Measurements from ENCODE around the gene CAPZB.
A peak's percentile ranks its signal among the peaks of the same experiment; 100 is the strongest.

The CAPZB gene

GRCh38 chr1:19405761-19406487 is 79.4 kb downstream of the CAPZB start:
- DNase-seq (ENCODE audit: low read depth in 2 of 2) = no peak

DNA sequence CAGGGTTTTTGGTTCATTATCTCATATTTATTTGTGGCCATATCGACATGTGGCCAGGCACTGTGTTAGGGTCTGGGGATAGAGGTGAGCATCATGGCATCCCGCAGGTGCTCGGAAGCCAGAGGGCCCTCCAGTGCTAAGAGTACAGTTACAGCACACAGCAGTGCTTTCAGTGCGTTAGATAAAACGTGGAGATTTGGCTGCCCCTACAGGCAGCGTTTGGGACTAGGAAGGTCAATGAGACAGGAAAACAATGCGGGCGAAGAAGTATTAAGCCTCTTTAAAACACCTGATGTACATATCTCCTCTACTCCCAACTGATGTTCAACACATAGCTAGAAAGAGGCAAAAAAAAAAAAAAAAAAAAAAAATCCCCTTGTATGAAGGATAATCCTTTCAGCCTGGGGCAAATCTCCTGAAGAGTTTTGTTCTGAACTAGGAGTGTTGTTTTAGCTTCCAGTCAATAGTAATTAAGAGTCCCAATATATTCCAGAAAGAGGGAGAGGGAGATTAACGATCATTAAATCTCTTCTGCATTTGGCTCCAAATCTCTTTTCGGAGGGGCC is 80.1 kb downstream of the CAPZB start:
- DNase-seq (ENCODE audit: low read depth in 2 of 2) = no peak

DNA sequence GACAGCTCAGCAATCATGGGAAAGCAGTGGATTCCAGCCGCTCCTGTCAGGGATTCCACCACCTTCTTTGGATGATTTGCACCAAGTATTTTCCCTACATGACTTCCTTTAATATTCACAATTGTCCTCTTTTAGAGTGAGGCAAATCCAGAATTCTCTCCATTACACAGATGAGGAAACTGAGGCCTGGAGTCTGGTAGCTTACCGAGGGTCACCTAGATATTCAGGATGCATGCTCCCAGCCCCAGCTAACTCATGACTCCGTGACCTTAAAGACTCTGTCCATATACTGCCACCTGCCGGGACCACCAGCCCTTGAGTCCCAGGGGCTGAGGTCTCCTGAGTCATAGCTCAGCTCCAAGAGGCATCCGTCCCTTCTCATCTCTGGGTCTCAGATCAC is 80.6 kb downstream of the CAPZB start:
- no peak for DNase-seq (ENCODE audit: low read depth in 2 of 2)

DNA sequence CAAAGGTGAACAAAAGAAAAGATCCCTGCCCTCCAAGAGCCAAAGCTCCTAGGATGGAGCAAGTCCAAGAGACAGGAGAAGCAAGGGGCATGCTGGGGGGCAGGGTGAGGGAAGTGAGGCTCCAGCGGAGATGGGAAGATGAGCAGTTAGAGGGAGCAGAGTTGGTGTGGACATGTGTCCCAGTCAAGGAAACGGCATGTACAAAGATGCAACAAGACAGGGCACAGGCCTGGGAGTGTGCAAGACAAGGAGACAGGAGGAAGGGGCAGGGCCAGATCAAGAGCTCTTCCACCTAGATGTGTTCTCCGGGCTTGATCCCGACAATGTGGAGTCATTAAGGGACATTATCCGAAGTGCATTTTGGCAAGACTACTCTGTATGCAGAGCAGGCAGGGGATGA is 82.1 kb downstream of the CAPZB start:
- no peak for DNase-seq (ENCODE audit: low read depth in 2 of 2)

GRCh38 chr1:19402031-19402813 is 83.1 kb downstream of the CAPZB start:
- DNase-seq (ENCODE audit: low read depth in 2 of 2) = no peak

- no peak for DNase-seq (ENCODE audit: low read depth in 2 of 2)
Observed at GRCh38 chr1:19401535-19401889, 83.8 kb downstream of the CAPZB start.

DNA sequence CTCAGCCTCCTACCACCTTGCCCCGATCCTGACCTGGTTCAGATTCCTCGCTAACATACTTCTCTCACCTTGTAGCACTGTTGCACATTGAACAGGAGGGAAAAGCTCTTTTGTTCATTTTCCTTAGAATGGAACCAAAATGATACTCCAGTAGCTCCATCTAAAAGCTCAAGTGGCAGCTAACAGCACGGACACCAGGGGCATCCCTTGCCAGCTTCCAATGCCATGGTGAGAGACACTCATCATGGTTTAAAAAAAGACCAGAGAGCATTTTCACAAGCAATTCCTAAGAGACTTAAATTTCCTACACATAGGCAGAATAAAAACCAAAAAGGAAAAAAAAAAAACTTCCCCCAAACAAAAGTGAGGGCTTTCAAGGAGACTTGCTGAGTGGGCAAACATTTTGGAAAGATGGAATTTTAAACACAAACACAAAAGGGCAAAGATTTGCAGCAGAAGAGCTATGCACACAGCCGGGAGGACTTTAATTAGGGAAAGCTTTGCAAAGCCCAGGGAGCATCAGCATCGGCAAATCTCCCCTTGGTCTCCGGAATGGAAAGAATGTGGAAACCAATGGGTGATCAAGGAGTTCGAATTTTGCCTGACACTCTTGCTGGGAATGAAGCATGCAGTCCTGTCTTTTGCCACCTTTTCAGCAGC is 84.3 kb downstream of the CAPZB start:
- no peak for DNase-seq (ENCODE audit: low read depth in 2 of 2)

DNA sequence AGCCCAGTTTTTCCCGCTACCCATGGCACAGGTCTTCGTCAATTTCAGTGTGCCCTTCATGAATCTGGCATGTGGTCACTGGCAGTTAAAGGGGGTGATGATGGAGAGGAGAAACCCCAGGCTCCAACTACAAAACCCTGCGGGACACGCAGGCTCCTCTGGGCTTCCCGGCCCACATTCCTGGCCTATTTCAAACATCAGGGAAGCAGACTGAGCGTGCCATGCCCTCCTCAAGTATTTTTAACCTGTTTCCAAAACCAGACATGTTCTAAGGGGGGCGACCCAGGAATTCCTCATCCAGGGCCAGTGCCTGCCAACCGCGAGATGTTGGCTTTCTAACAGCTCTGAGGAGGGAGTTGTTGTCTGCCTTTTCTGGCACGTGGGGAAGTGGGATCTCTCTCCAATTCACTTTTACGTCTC is 85.1 kb downstream of the CAPZB start:
- no peak for DNase-seq (ENCODE audit: low read depth in 2 of 2)

GRCh38 chr1:19398309-19398760 is 87.0 kb downstream of the CAPZB start:
- DNase-seq (ENCODE audit: low read depth in 2 of 2) = no peak

DNA sequence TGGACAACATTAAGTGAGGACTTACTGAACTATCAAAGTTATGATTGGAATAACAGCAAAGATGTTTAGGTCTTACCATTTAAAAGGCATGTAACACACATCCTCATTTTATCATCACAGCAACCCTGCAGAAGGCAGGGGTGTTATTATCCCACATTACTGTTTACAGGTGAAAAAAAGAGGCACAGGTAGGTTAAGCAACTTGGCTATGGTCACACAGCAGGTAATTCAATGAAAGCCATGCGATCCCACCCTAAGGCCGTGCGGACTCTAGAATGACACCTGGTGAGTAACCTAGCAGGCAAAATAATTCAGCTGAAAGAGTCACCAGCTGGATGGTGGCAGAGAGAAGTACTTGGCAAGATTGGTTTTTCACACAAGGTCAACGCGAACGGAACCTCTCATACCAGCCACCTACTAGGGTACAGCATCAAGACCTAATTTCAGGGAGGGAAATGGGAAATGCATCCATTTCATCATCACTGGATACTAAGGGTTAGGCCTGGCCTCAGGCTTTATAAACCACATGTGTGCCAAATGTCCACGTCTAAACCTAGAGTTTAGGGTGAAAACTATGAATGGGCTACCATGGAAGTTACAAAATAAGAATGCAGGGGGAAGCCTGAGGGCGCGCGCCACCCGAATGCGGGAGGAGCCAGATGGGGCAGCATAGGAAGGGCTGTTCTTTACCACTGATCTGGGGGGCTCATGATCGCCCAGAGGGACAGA is 88.0 kb downstream of the CAPZB start:
- no peak for DNase-seq (ENCODE audit: low read depth in 2 of 2)

DNA sequence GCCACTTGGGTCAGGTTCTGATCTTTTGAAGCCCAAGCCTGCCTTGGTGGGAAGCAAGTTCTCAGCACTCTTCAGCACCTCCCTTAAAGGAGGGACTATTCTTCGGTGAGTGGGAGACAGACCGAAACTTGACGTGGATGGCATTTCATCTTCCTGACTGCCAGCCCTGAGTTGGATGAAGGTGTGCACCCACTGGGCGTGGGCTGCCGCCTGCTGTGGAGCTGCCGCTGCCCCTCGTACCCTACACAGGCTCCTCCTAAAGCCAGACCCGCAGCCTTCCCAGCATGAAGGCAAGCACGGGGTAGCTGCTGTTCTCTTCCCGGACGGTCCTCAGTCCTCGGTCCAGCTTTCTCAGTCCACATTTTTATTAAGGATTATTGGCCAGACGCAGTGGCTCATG is 89.1 kb downstream of the CAPZB start:
- DNase-seq (ENCODE audit: low read depth in 2 of 2) = no peak

- DNase-seq (ENCODE audit: low read depth in 2 of 2) = no peak
Observed at GRCh38 chr1:19395678-19396192, 89.6 kb downstream of the CAPZB start.

DNA sequence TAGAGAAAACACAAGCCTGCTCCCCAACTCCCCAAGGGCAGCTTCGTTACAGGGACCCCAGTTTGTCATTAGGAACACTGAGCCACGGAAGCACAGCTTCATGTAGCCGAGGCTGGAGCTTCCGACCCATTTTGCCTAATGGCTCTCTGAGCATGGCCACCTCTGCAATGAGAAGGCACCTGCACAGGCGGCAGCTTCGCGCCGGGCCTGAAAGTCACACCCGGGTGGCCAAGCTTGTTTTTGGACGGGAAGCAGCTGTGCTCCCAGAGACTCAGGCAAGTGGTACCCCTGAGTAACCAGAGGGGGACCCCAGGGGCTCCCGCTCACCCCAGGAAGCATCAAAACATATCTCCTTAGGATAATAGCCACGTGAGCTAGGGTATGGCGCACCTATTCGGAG is 92.3 kb downstream of the CAPZB start:
- no peak for DNase-seq (ENCODE audit: low read depth in 2 of 2)

- DNase-seq (ENCODE audit: low read depth in 2 of 2) = no peak
Observed at GRCh38 chr1:19392221-19392620, 93.1 kb downstream of the CAPZB start.

- no peak for DNase-seq (ENCODE audit: low read depth in 2 of 2)
Observed at GRCh38 chr1:19391596-19391981, 93.8 kb downstream of the CAPZB start.

GRCh38 chr1:19390901-19391595 is 94.3 kb downstream of the CAPZB start:
- DNase-seq (ENCODE audit: low read depth in 2 of 2) = peak; percentile 31

DNA sequence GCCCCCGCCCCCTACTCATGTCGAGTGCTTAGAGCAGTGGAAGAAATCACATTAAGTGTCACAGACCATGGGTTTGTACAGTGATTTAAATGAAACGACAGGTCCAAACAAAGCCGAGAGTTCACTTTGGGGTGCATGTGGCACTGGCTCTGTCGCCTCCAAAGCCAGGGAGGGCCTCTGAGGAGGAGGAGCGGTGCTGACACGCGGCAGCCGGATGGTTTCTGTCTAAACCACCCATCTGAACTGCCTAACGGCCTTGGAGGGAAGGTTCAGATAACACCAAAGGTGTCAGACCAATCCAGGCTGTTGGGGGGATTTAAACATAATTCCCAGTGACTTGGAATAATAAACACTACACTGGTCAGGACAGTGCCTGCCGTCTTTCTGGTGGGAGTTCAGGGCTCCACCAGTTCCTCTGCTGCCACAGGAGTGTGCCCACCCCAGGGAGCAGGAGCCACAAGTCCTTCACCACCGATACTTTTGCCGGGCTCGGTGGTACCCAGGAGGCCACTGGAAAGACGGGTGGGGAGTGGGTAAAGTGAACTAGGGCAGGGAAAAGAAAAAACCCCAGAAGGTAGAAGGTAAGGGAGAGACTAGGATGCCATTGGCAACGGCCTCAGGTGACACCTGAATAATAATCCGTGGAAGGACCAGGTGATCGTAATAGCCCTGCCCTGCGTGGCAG is 95.0 kb downstream of the CAPZB start:
- no peak for DNase-seq (ENCODE audit: low read depth in 2 of 2)

DNA sequence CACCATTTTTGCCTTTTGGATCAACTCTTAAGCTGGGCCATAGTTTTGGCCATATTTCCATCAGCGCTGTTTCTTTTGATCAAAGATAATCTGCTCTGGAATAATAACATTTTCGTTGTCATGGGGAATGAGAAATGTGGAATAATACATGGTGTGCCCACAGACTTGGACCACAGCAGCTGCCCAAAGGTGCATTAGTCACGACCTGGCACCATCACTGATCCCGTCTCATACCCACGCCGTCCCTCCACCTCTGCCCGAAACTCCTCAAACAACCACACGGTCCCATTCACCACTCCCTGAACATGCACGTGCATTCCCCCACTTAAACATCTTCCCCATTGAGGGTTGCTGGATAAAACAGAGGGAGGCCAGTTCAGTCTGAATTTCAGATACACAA is 96.4 kb downstream of the CAPZB start:
- DNase-seq (ENCODE audit: low read depth in 2 of 2) = no peak

DNA sequence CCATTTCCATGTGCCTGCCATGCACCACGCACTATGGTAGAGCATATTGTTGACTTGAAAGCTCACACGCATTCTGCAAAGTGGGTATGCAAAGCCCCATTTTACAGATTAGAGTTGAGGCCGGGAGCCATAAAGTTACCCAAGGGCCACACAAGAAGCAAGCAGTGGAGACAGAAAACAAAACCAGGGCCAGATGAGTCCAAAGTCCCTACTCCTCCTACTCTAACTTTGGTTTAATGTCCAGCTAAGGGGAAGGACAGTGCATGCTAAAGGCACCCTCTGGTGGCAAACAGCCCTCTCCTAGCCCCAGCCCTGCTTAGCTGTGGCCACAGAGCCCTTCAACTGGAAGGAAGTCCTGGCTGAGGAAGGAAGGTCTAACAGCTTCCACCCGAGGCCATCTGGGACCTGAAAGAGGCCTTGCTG is 98.3 kb downstream of the CAPZB start:
- DNase-seq (ENCODE audit: low read depth in 2 of 2) = no peak

DNA sequence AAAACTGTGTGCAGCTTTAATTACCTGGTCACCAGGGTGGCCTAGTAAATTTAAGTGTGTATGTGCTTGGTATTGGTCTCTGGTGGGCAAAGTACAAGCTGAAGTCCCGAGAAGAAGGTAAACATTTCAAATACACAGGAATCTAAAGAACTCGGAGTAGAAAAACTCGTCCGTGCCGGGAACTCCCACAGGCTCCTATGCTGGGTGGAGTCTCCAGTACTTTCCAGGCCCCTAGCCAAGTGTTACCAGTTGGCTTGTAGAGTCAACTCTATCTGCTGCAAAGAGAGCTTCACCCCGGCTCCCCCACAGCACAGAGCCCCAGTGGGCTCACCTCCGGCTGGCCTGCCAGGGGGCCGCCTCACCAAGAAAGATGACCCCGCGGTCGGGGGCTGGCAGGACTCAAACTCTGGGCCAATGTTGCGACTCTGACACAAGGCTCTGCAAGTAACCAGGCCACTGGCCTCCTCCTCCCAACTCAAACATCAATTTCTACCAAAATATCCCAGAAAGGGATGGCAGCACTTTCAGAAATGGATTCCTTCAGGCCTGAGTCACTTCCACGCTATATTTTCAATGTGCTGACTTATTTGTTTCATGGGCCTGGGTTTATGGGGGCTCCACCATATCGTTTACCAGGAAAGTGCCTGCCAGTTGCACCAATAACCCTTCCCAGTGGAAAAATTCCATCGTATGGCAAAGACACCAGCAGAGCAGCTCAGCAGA is 99.3 kb downstream of the CAPZB start:
- DNase-seq (ENCODE audit: low read depth in 2 of 2) = no peak
